DND-41 (cell line): ENCODE results near the gene CD36.

Source experiments
- EZH2 ChIP-seq: IDR thresholded peaks from 3 replicates; pipeline ENCODE4 v1.6.1; 2012; ENCODE audit warnings: borderline replicate concordance, low read depth, mild to moderate bottlenecking, moderate library complexity, low read length, inconsistent platforms; ENCODE audit not compliant: severe bottlenecking
- TF ChIP-seq, protein P1 (sequence below): IDR thresholded peaks from 2 replicates; pipeline ENCODE4 v1.5.1; 2012; ENCODE audit warnings: borderline replicate concordance, low read length, moderate library complexity, mild to moderate bottlenecking; ENCODE audit not compliant: poor library complexity, severe bottlenecking; ENCODE audit errors: extremely low read depth

DNA sequence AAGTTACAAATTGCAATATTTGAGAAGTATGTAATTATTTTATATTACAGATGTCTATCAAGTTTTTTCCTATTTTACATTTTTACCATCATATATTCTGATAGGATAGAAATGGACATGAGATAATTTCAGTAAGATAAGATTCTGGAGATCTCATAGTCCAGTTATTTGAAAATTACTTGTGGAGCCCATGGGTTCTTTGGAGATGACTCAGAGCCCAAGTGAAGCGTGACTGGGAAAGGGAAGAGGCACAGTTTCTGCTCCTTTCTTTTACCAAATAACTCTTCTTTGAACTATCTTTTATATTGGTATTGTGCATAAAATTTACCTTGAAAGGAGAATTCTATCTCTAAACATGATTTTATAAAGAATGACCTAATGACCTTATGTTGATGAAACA, 2.4 kb downstream of the CD36 start:
- TF ChIP-seq, protein P1, sequence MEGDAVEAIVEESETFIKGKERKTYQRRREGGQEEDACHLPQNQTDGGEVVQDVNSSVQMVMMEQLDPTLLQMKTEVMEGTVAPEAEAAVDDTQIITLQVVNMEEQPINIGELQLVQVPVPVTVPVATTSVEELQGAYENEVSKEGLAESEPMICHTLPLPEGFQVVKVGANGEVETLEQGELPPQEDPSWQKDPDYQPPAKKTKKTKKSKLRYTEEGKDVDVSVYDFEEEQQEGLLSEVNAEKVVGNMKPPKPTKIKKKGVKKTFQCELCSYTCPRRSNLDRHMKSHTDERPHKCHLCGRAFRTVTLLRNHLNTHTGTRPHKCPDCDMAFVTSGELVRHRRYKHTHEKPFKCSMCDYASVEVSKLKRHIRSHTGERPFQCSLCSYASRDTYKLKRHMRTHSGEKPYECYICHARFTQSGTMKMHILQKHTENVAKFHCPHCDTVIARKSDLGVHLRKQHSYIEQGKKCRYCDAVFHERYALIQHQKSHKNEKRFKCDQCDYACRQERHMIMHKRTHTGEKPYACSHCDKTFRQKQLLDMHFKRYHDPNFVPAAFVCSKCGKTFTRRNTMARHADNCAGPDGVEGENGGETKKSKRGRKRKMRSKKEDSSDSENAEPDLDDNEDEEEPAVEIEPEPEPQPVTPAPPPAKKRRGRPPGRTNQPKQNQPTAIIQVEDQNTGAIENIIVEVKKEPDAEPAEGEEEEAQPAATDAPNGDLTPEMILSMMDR, result no peak
- TF ChIP-seq EZH2, result no peak
